Measurements from ENCODE around the gene FAM118A.

The FAM118A gene

GRCh38 chr22:45381348-45381747 is 71.6 kb downstream of the FAM118A start:
- no peak for DNase-seq (ENCODE audit: low spot score)

- DNase-seq (ENCODE audit: low spot score): no peak
Measured at GRCh38 chr22:45389546-45389945, 79.8 kb downstream of the FAM118A start.
